Measurements from ENCODE around the gene TUBB2B. TPM values are rescaled to one million over a fixed set of nuclear protein-coding genes. Genes with fewer than 3 reads are reported as not detected.

Gene TUBB2B
- total and polyA plus RNA-seq, 9 of the 15 experiments (the other 6 are each of a cell fraction or from before 2014, with no cell fraction given) = 0.11 to 9.7 (median 4.6) TPM

GRCh38 chr6:3263096-3263495 is 35.6 kb upstream of the TUBB2B start:
- H3K79me2 ChIP-seq (ENCODE audit: control insufficient read depth, insufficient read depth, low read length) = peaks cover 88% of the 10 kb centered on the region
- no peak for FAIRE-seq
- ChIA-PET POLR2A (interaction anchor here (1.1 kb wide), 1 partner anchor 70 kb away, joined by 3 read pairs; no protein-coding TSS in a partner anchor), CTCF (ENCODE audit: low intra/inter-chr PET ratio) (no interaction called here)
- H3K9ac ChIP-seq (ENCODE audit: insufficient read depth in 1 of 2, low read depth in 2 of 2, low read length in 2 of 2) = peak overlapping the region in 1 of 2 experiments; percentile 53; a peak in 1 of 4 replicates
- no peak for DNase-seq (ENCODE audit: extremely low read depth in 1 of 4, low spot score in 3 of 4)
- H3K4me1 ChIP-seq (replicated peaks in 1 of 2; ENCODE audit: control insufficient read depth in 2 of 2, insufficient read depth in 2 of 2, low read length in 2 of 2) = peaks cover 21 to 27% of the 10 kb centered on the region in 2 experiments
- peaks cover 15% of the 10 kb centered on the region for H3K9me1 ChIP-seq (ENCODE audit: control insufficient read depth, insufficient read depth, low read length)
- no peak overlapping the region for H3K4me3 ChIP-seq
- intact Hi-C loops (cut with micrococcal nuclease) (no loop called here), in situ Hi-C loops (cut with MboI) (no loop called here)
- TF ChIP-seq GATA2 (CRISPR knock-in tag; IDR thresholded peaks at IDR 0.05) (peak; percentile 18; the same call in 1 of the 2 replicates), ZNF3 (CRISPR knock-in tag; IDR thresholded peaks at IDR 0.05) (no peak)
- H2AFZ ChIP-seq (ENCODE audit: low read depth, low read length) = no peak overlapping the region
- peaks cover 72% of the 10 kb centered on the region for H3K36me3 ChIP-seq (ENCODE audit: control insufficient read depth, insufficient read depth, low read length)
- no peak overlapping the region for H3K27ac ChIP-seq (ENCODE audit: extremely low read depth, low read depth, low read length)
- 91% methylated on average over 6 of the region's 6 CpGs for WGBS (ENCODE audit: insufficient coverage, low coverage, missing lambda C conversion rate)
- BruUV-seq (replicated peaks) = no TSS peak
- ATAC-seq = no peak
- no peaks in the 10 kb centered on the region for H3K9me3 ChIP-seq (replicated peaks; ENCODE audit: control insufficient read depth, insufficient read depth, low read depth, low read length)
- no peak overlapping the region for H3K4me2 ChIP-seq (ENCODE audit: insufficient read depth, low read length)
- H4K20me1 ChIP-seq (replicated peaks; ENCODE audit: control insufficient read depth, insufficient read depth, low read length) = peaks cover 42% of the 10 kb centered on the region
- no peaks in the 10 kb centered on the region for H3K27me3 ChIP-seq (ENCODE audit: control insufficient read depth in 2 of 2, insufficient read depth in 2 of 2, low read length in 2 of 2)

DNA sequence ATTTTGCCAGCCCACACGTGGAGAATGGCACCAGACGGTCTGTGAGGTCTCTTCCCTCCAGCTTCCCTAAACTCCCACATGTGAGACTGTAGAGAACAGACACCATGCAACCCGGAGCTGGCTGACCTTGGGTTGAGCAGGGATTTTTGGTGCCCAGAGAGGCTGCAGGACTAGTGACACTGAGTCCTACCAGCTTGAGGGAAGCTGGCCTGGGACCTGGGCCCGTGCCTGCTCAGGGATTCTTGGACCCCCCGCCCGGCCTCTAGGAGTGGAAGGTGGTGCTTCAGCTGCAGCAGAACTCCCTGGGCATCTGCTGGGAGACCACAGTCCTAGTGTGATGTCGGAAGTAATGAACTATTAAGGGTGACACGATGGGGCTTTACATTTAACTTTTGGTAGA is 34.5 kb upstream of the TUBB2B start:
- no peak overlapping the region for H3K4me3 ChIP-seq
- CTCF ChIA-PET (ENCODE audit: low intra/inter-chr PET ratio) = no interaction called here
- H2AFZ ChIP-seq (ENCODE audit: low read depth, low read length) = no peak overlapping the region
- H3K4me2 ChIP-seq (ENCODE audit: insufficient read depth, low read length) = no peak overlapping the region; the same call in 1 of the 2 replicates
- peak overlapping the region in 1 of 2 experiments; percentile 90; a peak in 2 of 4 replicates for H3K9ac ChIP-seq (ENCODE audit: insufficient read depth in 1 of 2, low read depth in 2 of 2, low read length in 2 of 2)
- H4K20me1 ChIP-seq (replicated peaks; ENCODE audit: control insufficient read depth, insufficient read depth, low read length) = peaks cover 36% of the 10 kb centered on the region
- BruUV-seq (replicated peaks) = no TSS peak
- no peak for FAIRE-seq
- no peak for TF ChIP-seq NR2C2 (CRISPR knock-in tag; IDR thresholded peaks at IDR 0.05)
- TF ChIP-seq NR2C2 (tag; IDR thresholded peaks at IDR 0.05) = no peak
- no peak for TF ChIP-seq TCFL5 (CRISPR knock-in tag; conservative IDR thresholded peaks at IDR 0.05)
- TF ChIP-seq, protein P1, sequence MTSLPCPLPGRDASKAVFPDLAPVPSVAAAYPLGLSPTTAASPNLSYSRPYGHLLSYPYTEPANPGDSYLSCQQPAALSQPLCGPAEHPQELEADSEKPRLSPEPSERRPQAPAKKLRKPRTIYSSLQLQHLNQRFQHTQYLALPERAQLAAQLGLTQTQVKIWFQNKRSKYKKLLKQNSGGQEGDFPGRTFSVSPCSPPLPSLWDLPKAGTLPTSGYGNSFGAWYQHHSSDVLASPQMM (CRISPR knock-in tag; IDR thresholded peaks at IDR 0.05) = no peak
- no peak for TF ChIP-seq ELF2 (CRISPR knock-in tag; IDR thresholded peaks at IDR 0.05)
- TF ChIP-seq GTF2A2 (tag; IDR thresholded peaks at IDR 0.05) = no peak
- H3K9me3 ChIP-seq (replicated peaks; ENCODE audit: control insufficient read depth, insufficient read depth, low read depth, low read length) = no peaks in the 10 kb centered on the region
- 70% methylated on average over 8 of the region's 8 CpGs for WGBS (ENCODE audit: insufficient coverage, low coverage, missing lambda C conversion rate)
- ATAC-seq = no peak
- intact Hi-C loops (cut with micrococcal nuclease) = no loop called here
- no peaks in the 10 kb centered on the region for H3K27me3 ChIP-seq (ENCODE audit: control insufficient read depth in 2 of 2, insufficient read depth in 2 of 2, low read length in 2 of 2)
- POLR2A ChIA-PET = interaction anchor here (0.6 to 1.9 kb wide), 10 partner anchors 10 to 198 kb away, joined by 3 to 5 read pairs (median 4); no protein-coding TSS in a partner anchor
- no peak overlapping the region for H3K27ac ChIP-seq (ENCODE audit: extremely low read depth, low read depth, low read length)
- peaks cover 32 to 36% of the 10 kb centered on the region in 2 experiments for H3K4me1 ChIP-seq (replicated peaks in 1 of 2; ENCODE audit: control insufficient read depth in 2 of 2, insufficient read depth in 2 of 2, low read length in 2 of 2)
- H3K9me1 ChIP-seq (ENCODE audit: control insufficient read depth, insufficient read depth, low read length) = peaks cover 15% of the 10 kb centered on the region
- in situ Hi-C loops (cut with MboI) = no loop called here
- H3K79me2 ChIP-seq (ENCODE audit: control insufficient read depth, insufficient read depth, low read length) = peaks cover 78% of the 10 kb centered on the region
- DNase-seq (ENCODE audit: extremely low read depth in 1 of 4, low spot score in 3 of 4) = no peak
- peaks cover 62% of the 10 kb centered on the region for H3K36me3 ChIP-seq (ENCODE audit: control insufficient read depth, insufficient read depth, low read length)
